IPS-18a (cell line): ENCODE data around the gene NRP1.
"Not testable (repeated sequence)": the region's sequence is repeated elsewhere in the genome, so short reads cannot be mapped to it uniquely, and the experiment has no call there.

Source experiments
- H3K27ac ChIP-seq: one replicate; pipeline ENCODE4 v1.5.1; 2013; ENCODE audit warnings: low read length
- H3K27me3 ChIP-seq: one replicate; pipeline ENCODE4 v1.6.1; 2013; ENCODE audit warnings: mild to moderate bottlenecking, low read length; ENCODE audit not compliant: control insufficient read depth, insufficient read depth
- H3K36me3 ChIP-seq: one replicate; pipeline ENCODE4 v1.6.1; 2013; ENCODE audit warnings: low read depth, low read length; ENCODE audit not compliant: control insufficient read depth
- H3K4me1 ChIP-seq: one replicate; pipeline ENCODE4 v1.6.1; 2013; ENCODE audit warnings: low read depth, low read length; ENCODE audit not compliant: control insufficient read depth
- H3K4me3 ChIP-seq: one replicate; pipeline ENCODE4 v1.5.1; 2013; ENCODE audit warnings: low read length
- H3K9ac ChIP-seq: one replicate; pipeline ENCODE4 v1.6.1; 2013; ENCODE audit warnings: mild to moderate bottlenecking, low read length, moderate library complexity
- H3K9me3 ChIP-seq: one replicate; pipeline ENCODE4 v1.6.1; 2013; ENCODE audit warnings: low read depth, low read length; ENCODE audit not compliant: control insufficient read depth

The NRP1 gene

DNA sequence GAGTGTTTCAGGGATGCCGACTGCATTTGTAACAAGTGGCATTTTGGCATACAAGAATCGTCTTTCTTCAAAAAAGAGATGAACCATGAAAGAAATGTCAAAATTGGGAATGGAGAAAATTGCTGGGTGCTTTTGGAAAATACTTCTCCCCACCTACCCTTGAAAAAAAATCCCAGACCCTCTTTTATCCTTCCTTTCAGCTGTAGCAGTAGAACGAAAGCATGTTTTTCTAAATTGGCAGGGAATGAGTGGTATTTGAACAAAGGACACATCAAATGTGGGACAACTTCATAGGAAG is 187.5 kb downstream of the NRP1 start:
- Histone ChIP-seq H3K9me3 (no peaks in the 10 kb centered on the region), H3K4me1 (no peaks in the 10 kb centered on the region), H3K9ac (no peak overlapping the region), H3K27me3 (no peaks in the 10 kb centered on the region), H3K27ac (no peak overlapping the region), H3K4me3 (no peak overlapping the region), H3K36me3 (no peaks in the 10 kb centered on the region)

DNA sequence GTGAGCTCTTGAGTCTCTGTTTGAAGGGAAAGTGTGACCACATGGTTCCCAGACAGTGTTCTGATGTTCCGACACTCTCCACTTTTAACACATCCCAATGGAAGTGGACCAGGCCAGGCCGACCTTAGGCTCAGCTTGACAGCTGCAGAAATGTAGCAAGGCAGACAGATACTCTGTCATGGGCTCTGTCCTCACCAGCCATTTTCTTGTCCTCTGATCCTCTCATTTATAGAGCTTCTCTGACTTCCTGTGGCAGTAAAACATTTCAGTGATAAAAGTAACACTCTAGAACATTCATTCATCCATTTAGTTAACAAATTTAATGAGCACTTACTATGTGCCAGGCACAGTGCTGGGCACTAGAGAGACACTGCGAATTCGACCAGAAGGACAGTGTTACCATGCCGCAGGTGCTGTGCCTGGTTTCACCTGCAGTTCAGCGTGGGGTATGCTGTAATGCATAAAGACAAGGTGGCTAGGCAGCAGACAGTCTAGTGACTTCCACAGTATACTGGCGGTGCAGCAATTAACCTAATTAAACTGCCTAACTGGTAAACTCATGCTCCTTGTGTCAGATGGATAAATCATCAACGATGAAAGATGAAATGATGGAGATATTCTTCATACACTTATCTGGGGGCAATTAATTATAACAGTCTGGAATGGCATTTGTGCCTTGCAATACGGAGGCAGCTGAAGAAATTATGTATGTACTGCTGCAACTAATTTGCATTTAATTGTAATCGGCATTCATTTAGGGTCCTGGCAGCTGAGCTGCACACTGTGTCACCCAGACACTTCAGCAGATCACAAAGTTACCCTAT is 188.1 kb downstream of the NRP1 start:
- Histone ChIP-seq H3K27ac (no peak overlapping the region), H3K9me3 (no peaks in the 10 kb centered on the region), H3K4me1 (no peaks in the 10 kb centered on the region), H3K27me3 (no peaks in the 10 kb centered on the region), H3K36me3 (no peaks in the 10 kb centered on the region), H3K9ac (no peak overlapping the region), H3K4me3 (no peak overlapping the region)

DNA sequence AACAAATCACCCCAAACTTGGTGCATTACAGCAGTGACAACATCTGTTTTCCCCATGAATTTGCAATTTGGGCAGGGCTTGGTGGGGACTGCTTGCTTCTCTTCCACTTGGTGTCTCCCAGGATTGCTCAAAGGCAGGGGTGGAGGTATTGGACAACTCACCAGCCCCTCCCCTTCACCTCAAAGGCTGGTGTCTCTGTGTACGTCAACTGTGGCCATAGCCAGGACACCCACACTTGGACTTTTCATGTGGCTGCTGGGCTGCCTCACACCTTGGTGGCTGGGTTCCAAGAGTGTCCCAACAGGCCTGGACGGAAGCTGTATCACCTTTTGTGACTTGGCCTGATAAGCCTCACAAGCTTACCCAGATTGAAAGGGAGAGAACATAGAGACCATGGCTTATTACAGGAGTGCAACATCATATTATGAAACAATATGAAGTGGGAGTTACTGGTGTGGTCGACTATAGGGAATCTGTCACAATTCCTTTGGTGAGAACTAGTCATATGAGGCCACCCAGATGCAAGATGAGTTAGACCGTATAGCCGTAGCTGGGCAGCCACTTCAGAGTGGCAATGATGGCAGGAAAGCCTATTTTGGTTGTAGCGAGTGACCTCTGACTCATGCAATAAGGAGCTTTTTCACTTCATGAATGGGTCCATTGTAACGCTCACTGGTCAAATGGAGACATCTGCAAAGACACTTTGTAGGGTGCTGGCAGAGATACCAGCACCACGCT is 188.8 kb downstream of the NRP1 start:
- H3K4me1 ChIP-seq = no peaks in the 10 kb centered on the region
- H3K27me3 ChIP-seq = no peaks in the 10 kb centered on the region
- H3K9me3 ChIP-seq = no peaks in the 10 kb centered on the region
- no peaks in the 10 kb centered on the region for H3K36me3 ChIP-seq
- H3K9ac ChIP-seq = no peak overlapping the region
- no peak overlapping the region for H3K4me3 ChIP-seq
- H3K27ac ChIP-seq = no peak overlapping the region

DNA sequence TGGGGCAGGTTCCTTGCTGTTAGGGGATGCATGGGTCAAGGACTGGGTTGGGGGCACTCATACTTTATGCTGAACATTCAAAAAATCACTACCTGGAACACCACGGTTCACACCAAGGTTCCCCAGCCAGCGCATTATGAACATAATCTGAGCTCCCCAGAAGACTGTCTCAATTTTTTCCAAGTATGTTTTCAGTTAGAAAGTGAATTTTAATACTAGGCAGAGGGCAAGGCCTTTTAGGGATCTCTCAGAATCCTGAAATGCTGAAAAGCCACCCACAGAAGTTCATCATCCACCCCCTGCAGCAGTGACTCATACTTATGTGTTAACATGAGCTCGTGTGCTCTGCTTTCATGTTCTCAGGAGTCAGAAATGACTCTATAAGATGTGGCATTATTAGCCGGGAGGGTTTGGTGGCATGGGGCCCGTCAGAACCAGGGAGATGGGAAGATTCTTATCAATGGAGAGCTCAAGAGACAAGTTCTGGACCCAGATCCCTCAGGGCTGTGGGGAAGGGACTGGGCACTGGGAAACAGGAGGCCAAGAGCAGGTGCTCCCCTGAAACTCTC is 191.2 kb downstream of the NRP1 start:
- no peaks in the 10 kb centered on the region for H3K9me3 ChIP-seq

DNA sequence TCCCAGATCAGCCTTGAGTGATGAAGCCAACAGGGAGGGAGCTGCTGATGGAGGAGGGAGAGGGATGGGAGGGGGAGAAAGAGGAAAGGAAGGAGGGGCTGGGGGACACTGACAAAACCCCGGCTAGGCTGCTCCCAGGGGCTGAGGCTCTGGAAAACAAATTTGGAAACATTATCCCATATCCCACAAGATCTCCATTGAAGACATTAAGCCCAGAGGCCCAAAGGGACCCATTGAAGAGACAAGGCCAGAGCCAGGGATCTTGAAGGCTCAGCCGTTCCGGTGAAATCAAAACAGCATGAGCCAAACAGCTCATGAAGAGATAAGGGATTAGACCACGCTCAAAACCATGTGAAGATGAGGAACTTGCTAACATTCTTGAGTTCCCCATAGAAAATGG is 192.2 kb downstream of the NRP1 start:
- Histone ChIP-seq H3K4me3 (no peak overlapping the region), H3K9me3 (no peaks in the 10 kb centered on the region), H3K9ac (no peak overlapping the region), H3K27me3 (no peaks in the 10 kb centered on the region), H3K27ac (no peak overlapping the region), H3K36me3 (no peaks in the 10 kb centered on the region), H3K4me1 (no peaks in the 10 kb centered on the region)

More for the DNA sequence above, 191.2 kb downstream of the NRP1 start:
- Histone ChIP-seq H3K27me3 (no peaks in the 10 kb centered on the region), H3K27ac (no peak overlapping the region), H3K9ac (no peak overlapping the region), H3K4me1 (no peaks in the 10 kb centered on the region), H3K36me3 (no peaks in the 10 kb centered on the region), H3K4me3 (no peak overlapping the region)

DNA sequence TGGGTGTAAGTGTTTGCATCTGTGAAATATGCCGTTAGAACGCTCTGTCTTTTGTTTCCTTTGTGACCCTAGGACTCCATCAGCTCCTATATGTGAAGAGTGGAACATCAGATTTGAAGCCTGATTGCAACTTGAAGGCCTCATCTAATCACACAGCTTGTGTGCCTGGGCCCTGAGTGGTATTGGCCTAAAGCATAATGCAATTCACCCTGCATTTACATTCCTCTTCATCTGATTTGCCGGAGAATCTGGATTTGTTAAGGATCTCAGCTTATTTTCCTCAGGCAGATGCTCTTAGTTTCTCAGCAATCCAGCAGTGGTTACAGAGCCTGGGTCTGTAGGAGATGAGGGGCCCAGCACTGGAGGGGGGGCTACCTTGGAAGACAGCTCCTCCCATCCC is 193.2 kb downstream of the NRP1 start:
- Histone ChIP-seq H3K9ac (no peak overlapping the region), H3K4me1 (no peaks in the 10 kb centered on the region), H3K27me3 (no peaks in the 10 kb centered on the region), H3K9me3 (no peaks in the 10 kb centered on the region), H3K4me3 (no peak overlapping the region), H3K27ac (no peak overlapping the region), H3K36me3 (no peaks in the 10 kb centered on the region)

DNA sequence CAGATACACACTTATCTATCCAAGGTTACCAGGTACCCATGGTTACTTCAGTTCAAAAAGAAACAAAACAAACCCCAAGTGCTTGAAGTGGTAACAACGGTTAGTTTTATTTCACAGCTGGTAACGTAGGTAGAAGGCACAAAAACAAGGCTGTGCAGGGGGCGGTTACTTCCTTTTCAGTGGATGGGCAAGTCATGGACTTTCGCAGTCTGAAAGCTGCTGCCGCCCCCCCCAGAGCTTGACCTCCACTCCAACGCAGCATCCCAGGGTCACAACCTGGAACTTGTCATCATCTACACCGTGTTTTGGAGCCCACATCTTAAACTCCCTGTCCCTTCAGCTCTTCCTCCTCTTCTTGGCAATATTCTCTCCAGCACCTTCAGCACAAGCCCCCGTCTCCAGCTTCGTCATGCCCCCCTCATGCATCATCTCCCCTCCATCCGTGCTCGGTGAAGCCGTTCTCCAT is 195.3 kb downstream of the NRP1 start:
- H3K27me3 ChIP-seq = no peaks in the 10 kb centered on the region
- H3K36me3 ChIP-seq = no peaks in the 10 kb centered on the region
- no peak overlapping the region for H3K9ac ChIP-seq
- no peak overlapping the region for H3K4me3 ChIP-seq
- no peak overlapping the region for H3K27ac ChIP-seq
- H3K4me1 ChIP-seq = no peaks in the 10 kb centered on the region
- no peaks in the 10 kb centered on the region for H3K9me3 ChIP-seq

DNA sequence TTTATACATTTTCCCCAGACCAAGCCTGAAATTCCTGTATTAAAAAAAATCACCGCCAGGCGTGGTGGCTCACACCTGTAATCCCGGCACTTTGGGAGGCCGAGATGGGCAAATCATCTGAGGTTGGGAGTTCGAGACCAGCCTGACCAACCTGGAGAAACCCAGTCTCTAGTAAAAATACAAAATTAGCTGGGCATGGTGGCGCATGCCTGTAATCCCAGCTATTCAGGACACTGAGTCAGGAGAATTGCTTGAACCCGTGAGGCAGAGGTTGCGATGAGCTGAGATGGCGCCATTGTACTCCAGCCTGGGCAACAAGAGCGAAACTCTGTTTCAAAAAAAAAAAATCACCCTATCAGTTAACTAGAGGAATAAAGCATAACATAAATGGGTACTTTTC is 195.8 kb downstream of the NRP1 start:
- H3K9ac ChIP-seq, H3K4me1 ChIP-seq, H3K9me3 ChIP-seq, H3K4me3 ChIP-seq, H3K27me3 ChIP-seq, H3K36me3 ChIP-seq, H3K27ac ChIP-seq: not testable (repeated sequence)

DNA sequence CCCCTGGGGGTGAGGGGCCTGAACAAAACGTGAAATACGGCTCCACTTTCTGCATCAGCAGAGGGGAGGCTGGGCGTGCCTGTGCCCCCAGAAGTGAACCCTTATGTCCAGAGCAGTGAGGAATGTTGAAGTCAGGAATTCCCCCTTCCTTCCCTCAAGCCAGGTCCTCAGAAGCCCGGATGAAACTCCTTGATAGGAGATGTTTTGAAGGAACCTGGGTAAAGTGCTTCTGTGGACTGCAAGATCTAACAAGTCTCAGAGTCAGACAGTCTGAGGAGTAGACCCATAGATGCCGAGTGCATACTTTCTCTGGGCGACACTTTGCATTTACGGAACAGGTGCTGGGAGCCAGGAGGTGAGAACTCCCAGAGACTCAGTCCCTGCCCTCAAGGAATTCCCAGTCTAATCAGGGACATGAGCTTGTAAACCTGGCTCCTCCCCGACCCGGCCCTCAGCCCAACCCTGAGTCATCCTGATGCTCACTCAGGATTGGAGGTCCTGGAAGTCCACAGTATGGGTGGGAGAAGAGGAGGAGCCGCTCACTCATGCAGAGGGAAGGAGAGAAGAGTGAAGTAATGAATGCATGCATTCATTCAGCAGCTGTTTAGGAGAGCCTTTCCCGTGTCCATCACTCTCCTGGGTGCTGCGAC is 197.0 kb downstream of the NRP1 start:
- no peaks in the 10 kb centered on the region for H3K27me3 ChIP-seq
- no peaks in the 10 kb centered on the region for H3K9me3 ChIP-seq
- no peak overlapping the region for H3K27ac ChIP-seq
- no peaks in the 10 kb centered on the region for H3K4me1 ChIP-seq
- no peak overlapping the region for H3K9ac ChIP-seq
- no peaks in the 10 kb centered on the region for H3K36me3 ChIP-seq
- no peak overlapping the region for H3K4me3 ChIP-seq

DNA sequence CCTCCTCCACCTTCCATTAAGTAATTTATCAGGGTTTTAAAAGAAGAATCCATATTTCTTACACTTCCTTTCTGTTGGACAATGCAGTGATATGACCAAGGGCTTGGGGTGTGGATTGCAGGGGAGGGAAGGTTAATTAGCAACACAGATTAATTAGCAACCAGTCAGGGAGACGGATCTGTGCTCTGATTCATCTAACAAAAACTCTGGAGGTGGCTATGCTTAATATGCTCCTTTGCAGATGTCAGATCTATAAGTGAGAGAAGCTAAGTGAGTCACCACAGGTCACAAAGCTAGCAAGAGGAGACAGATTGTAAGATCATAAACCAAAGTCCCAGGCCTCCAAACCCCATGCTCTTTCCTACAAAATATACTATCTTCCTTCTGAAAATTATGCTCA is 197.7 kb downstream of the NRP1 start:
- H3K9me3 ChIP-seq = no peaks in the 10 kb centered on the region
- no peak overlapping the region for H3K27ac ChIP-seq
- H3K27me3 ChIP-seq = no peaks in the 10 kb centered on the region
- no peaks in the 10 kb centered on the region for H3K36me3 ChIP-seq
- H3K4me3 ChIP-seq = no peak overlapping the region
- no peaks in the 10 kb centered on the region for H3K4me1 ChIP-seq
- no peak overlapping the region for H3K9ac ChIP-seq

DNA sequence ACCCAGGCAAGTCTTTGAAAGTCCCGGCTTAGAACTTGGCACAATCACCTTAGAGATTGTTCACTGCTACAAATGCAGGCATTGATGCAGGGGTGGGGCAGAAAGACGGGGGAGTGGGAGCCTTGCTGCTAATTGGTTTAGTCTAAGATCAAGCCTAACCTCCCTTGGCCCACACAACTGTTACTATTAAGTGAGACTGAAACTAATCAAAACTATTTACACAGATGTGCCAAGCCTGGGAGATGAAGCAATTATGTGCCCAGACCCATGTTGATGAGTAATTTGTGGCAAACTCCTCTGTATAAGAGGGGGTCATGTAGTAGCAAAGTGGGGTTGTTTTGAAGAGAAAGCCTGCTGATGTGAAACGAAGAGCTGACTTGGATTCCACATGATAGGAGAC is 198.2 kb downstream of the NRP1 start:
- Histone ChIP-seq H3K27ac (no peak overlapping the region), H3K9ac (no peak overlapping the region), H3K36me3 (no peaks in the 10 kb centered on the region), H3K4me3 (no peak overlapping the region), H3K4me1 (no peaks in the 10 kb centered on the region), H3K9me3 (no peaks in the 10 kb centered on the region), H3K27me3 (no peaks in the 10 kb centered on the region)
